ENCODE measurements around the gene KNSTRN. TPM values are rescaled to one million over a fixed set of nuclear protein-coding genes. Genes with fewer than 3 reads are reported as not detected.

KNSTRN gene
- total RNA-seq, 4 donors from 2014 or later, result 7.9 to 24.9 (median 12.9) TPM

GRCh38 chr15:40392986-40393948, 10.7 kb downstream of the KNSTRN start:
- TF ChIP-seq CTCF (IDR thresholded peaks at IDR 0.05; ENCODE audit: low read depth), result no peak

GRCh38 chr15:40397688-40398412, 15.3 kb downstream of the KNSTRN start:
- no peak for TF ChIP-seq CTCF (IDR thresholded peaks at IDR 0.05; ENCODE audit: low read depth)

- TF ChIP-seq CTCF (IDR thresholded peaks at IDR 0.05; ENCODE audit: low read depth), result no peak
Observed at GRCh38 chr15:40398413-40398873, 15.9 kb downstream of the KNSTRN start.

- no peak for TF ChIP-seq CTCF (IDR thresholded peaks at IDR 0.05; ENCODE audit: low read depth)
Observed at GRCh38 chr15:40399370-40399769, 16.8 kb downstream of the KNSTRN start.

- TF ChIP-seq CTCF (IDR thresholded peaks at IDR 0.05; ENCODE audit: low read depth), result no peak
Observed at GRCh38 chr15:40405501-40406381, 23.2 kb downstream of the KNSTRN start, which contains the start of gene IVD. Gene IVD, plus strand, starts transcription at chr15:40405795. Its CDS starts 33 bp downstream, at chr15:40405828.

GRCh38 chr15:40407330-40407990, 24.9 kb downstream of the KNSTRN start:
- no peak for TF ChIP-seq CTCF (IDR thresholded peaks at IDR 0.05; ENCODE audit: low read depth)
